HepG2 (cell line): ENCODE measurements around the gene NMNAT3. TPM values are rescaled to one million over a fixed set of nuclear protein-coding genes. Genes with fewer than 3 reads are reported as not detected.

Source experiments
- ATAC-seq: fragments of 200-7000 bp; cut with Tn5 transposase; 3 replicates; pipeline ENCODE4 v1.9.1; 2020; ENCODE audit warnings: mild to moderate bottlenecking, moderate library complexity
- BruUV-seq: library from RNA; stranded (reverse); fragments of 400-500 nt; replicated peaks from 2 replicates; lab custom pipeline; 2021; lab: Mats Ljungman, UMichigan
- CTCF ChIA-PET: fragments of 300-600 bp; formaldehyde crosslinking; extraction: SDS; loops from one replicate; lab custom pipeline; 2021; ENCODE audit warnings: low total read pairs, inconsistent platforms, low intra/inter-chr PET ratio; lab: Yijun Ruan, JAX
- POLR2A ChIA-PET: fragments of 350-600 bp; sonication (Branson Sonifier 250); formaldehyde crosslinking; loops from one replicate; lab custom pipeline; 2020; ENCODE audit warnings: antibody characterized with exemption, inconsistent platforms; lab: Yijun Ruan, JAX
- DNase-seq: peaks from one replicate; pipeline ENCODE4 v3.0.0-alpha.2; 2015; ENCODE audit warnings: low spot score
- FAIRE-seq: peaks from 3 replicates; lab custom pipeline; 2011; peaks lifted over from hg19 to GRCh38; lab: Jason Lieb, UNC
- H2AFZ ChIP-seq: one replicate; pipeline ENCODE4 v1.6.1; 2011; ENCODE audit warnings: low read length, inconsistent platforms
- H3K27ac ChIP-seq: fragments of 300-600 bp; 3 replicates; pipeline ENCODE4 v1.8.0; 2011; ENCODE audit warnings: mixed run types, mild to moderate bottlenecking, mixed read lengths, low read length, inconsistent platforms; ENCODE audit not compliant: insufficient read depth; ENCODE audit errors: extremely low read length
- H3K27me3 ChIP-seq, 2 experiments: fragments of 200-600 bp in 1 of 2; 2 replicates in 1 of 2; 3 replicates in 1 of 2; pipeline versions ENCODE4 v1.6.0 to v1.8.0; 2011; ENCODE audit warnings: low read length in 2 of 2, mild to moderate bottlenecking in 2 of 2, moderate library complexity in 2 of 2, inconsistent platforms in 1 of 2; ENCODE audit not compliant: insufficient read depth in 2 of 2, control insufficient read depth in 1 of 2
- H3K36me3 ChIP-seq, 2 experiments: fragments of 200-600 bp in 1 of 2; replicated peaks in 1 of 2; 2 replicates in 1 of 2; 3 replicates in 1 of 2; pipeline versions ENCODE4 v1.5.1 to v1.8.0; 2011; ENCODE audit warnings: low read length in 2 of 2, inconsistent platforms in 1 of 2; ENCODE audit not compliant: insufficient read depth in 2 of 2, control insufficient read depth in 1 of 2
- H3K4me1 ChIP-seq: 2 replicates; pipeline ENCODE4 v1.5.1; 2012; ENCODE audit warnings: low read length, inconsistent platforms; ENCODE audit not compliant: insufficient read depth
- H3K4me2 ChIP-seq: 2 replicates; pipeline ENCODE4 v1.6.0; 2011; ENCODE audit warnings: low read depth, low read length, inconsistent platforms
- H3K4me3 ChIP-seq, 3 experiments: fragments of 200-600 bp in 1 of 3; sonication (generic), shearing (Covaris generic) in 1 of 3; replicated peaks in 1 of 3; 2 replicates each; pipeline ENCODE4 v1.5.1; 2011 to 2016; ENCODE audit warnings: low read length in 3 of 3, inconsistent platforms in 2 of 3, low read depth in 2 of 3, mild to moderate bottlenecking in 2 of 3, control low read depth in 1 of 3, mixed read lengths in 1 of 3; ENCODE audit not compliant: insufficient read depth in 1 of 3
- H3K79me2 ChIP-seq: one replicate; pipeline ENCODE4 v1.6.1; 2011; ENCODE audit warnings: low read length, inconsistent platforms; ENCODE audit not compliant: insufficient read depth
- H3K9ac ChIP-seq: 2 replicates; pipeline ENCODE4 v1.6.0; 2011; ENCODE audit warnings: mild to moderate bottlenecking, low read depth, low read length, inconsistent platforms; ENCODE audit not compliant: insufficient read depth
- H3K9me3 ChIP-seq: 2 replicates; pipeline ENCODE4 v1.5.1; 2012; ENCODE audit warnings: mild to moderate bottlenecking, low read length
- H4K20me1 ChIP-seq: 2 replicates; pipeline ENCODE4 v1.6.0; 2011; ENCODE audit warnings: inconsistent platforms, mild to moderate bottlenecking, low read length, moderate library complexity; ENCODE audit not compliant: insufficient read depth
- ATF1 ChIP-seq: IDR thresholded peaks from 2 replicates; pipeline ENCODE4 v1.6.1; 2016; ENCODE audit warnings: mild to moderate bottlenecking, control low read depth
- CCDC6 ChIP-seq: sonication (generic); formaldehyde crosslinking; IDR thresholded peaks from 2 replicates; pipeline ENCODE4 v1.8.1; 2022; ENCODE audit warnings: mild to moderate bottlenecking, missing genetic modification reagents, moderate library complexity
- EZH2 ChIP-seq: conservative IDR thresholded peaks from 2 replicates; pipeline ENCODE4 v1.6.1; 2012; ENCODE audit warnings: mild to moderate bottlenecking, low read depth, low read length, moderate library complexity
- GPBP1L1 ChIP-seq: sonication (generic); formaldehyde crosslinking; IDR thresholded peaks from 2 replicates; pipeline ENCODE4 v1.5.0; 2020; ENCODE audit warnings: mild to moderate bottlenecking, missing genetic modification reagents
- HNF4G ChIP-seq, 2 experiments: sonication (generic) in 1 of 2; formaldehyde crosslinking in 1 of 2; IDR thresholded peaks; 2 replicates each; pipeline versions ENCODE4 v1.4.0 to v1.6.1; 2011 to 2020; ENCODE audit warnings: borderline replicate concordance in 2 of 2, low read depth in 2 of 2, mild to moderate bottlenecking in 2 of 2, low read length in 1 of 2, missing genetic modification reagents in 1 of 2, moderate library complexity in 1 of 2
- MED8 ChIP-seq: sonication (generic); formaldehyde crosslinking; IDR thresholded peaks from 2 replicates; pipeline ENCODE4 v1.8.1; 2023; ENCODE audit warnings: mild to moderate bottlenecking, missing genetic modification reagents; ENCODE audit not compliant: insufficient replicate concordance
- NFKBIZ ChIP-seq: IDR thresholded peaks from 2 replicates; pipeline ENCODE4 v1.6.1; 2018; ENCODE audit warnings: missing genetic modification reagents, missing compliant biosample characterization
- NKX3-1 ChIP-seq: sonication (generic); formaldehyde crosslinking; IDR thresholded peaks from 2 replicates; pipeline ENCODE4 v1.5.0; 2020; ENCODE audit warnings: missing genetic modification reagents
- POGZ ChIP-seq: sonication (generic); formaldehyde crosslinking; IDR thresholded peaks from 2 replicates; pipeline ENCODE4 v1.4.0; 2020; ENCODE audit warnings: mild to moderate bottlenecking, missing genetic modification reagents
- ZNF160 ChIP-seq: sonication (generic); formaldehyde crosslinking; IDR thresholded peaks from 2 replicates; pipeline ENCODE4 v1.8.0; 2022; ENCODE audit warnings: mild to moderate bottlenecking, inconsistent platforms, missing genetic modification reagents
- ZNF512 ChIP-seq: sonication (generic); formaldehyde crosslinking; IDR thresholded peaks from 2 replicates; pipeline ENCODE4 v1.4.0; 2020; ENCODE audit warnings: mild to moderate bottlenecking, missing genetic modification reagents
- WGBS: methylation state at CpG from one replicate; pipeline ENCODE4 v1.1.6; 2017; ENCODE audit warnings: low lambda C conversion rate; 5-methylcytosine and 5-hydroxymethylcytosine counted together
- in situ Hi-C: cut with HindIII; loops from 2 replicates; pipeline ENCODE4 v1.10.0; 2017; ENCODE audit warnings: low pct_unique_long_range_greater_than_20kb; ENCODE audit not compliant: extremely low pct_ligation_motif_present
- intact Hi-C: fragments of 100-400 bp; cut with micrococcal nuclease; formaldehyde crosslinking; loops from one replicate; pipeline ENCODE4 v1.10.0; 2022; ENCODE audit not compliant: unreplicated experiment
- polyA plus RNA-seq, 8 experiments: library from polyadenylated mRNA; depleted of rRNA in 3 of 8; stranded (reverse) in 7 of 8; unstranded in 1 of 8; fragments of >200 nt; fragmentation: Illumina TruSeq in 4 of 8; extraction: Trizol in 4 of 8; gene quantifications; 2 replicates each; pipeline versions ENCODE4 v1.2.1 to v1.2.3, GENCODE V29; 2011 to 2016; ENCODE audit warnings: low read depth in 4 of 8, missing spikeins in 1 of 8, mixed read lengths in 1 of 8; ENCODE audit not compliant: insufficient read depth in 1 of 8
- total RNA-seq, 5 experiments: library from RNA; depleted of rRNA; stranded (reverse); fragments of >200 nt; fragmentation: Illumina TruSeq; extraction: Trizol; gene quantifications; 2 replicates each; pipeline ENCODE4 v1.2.3, GENCODE V29; 2016; ENCODE audit warnings: low read depth in 1 of 5
- TF ChIP-seq, protein P1 (sequence below): sonication (generic); formaldehyde crosslinking; IDR thresholded peaks from 2 replicates; pipeline ENCODE4 v1.5.1; 2020; ENCODE audit warnings: mild to moderate bottlenecking, missing genetic modification reagents, moderate library complexity

Gene NMNAT3
- total and polyA plus RNA-seq, 2 of the 13 experiments (the other 11 are each of a cell fraction or from before 2014, with no cell fraction given), result 6.1 to 7.0 TPM

GRCh38 chr3:139657434-139657833, 20.3 kb downstream of the NMNAT3 start (continued):
- TF ChIP-seq NFKBIZ (CRISPR knock-in tag), result no peak
- no peak for TF ChIP-seq POGZ (CRISPR knock-in tag)
- no peak for TF ChIP-seq CCDC6 (CRISPR knock-in tag)
- no peak for TF ChIP-seq MED8

DNA sequence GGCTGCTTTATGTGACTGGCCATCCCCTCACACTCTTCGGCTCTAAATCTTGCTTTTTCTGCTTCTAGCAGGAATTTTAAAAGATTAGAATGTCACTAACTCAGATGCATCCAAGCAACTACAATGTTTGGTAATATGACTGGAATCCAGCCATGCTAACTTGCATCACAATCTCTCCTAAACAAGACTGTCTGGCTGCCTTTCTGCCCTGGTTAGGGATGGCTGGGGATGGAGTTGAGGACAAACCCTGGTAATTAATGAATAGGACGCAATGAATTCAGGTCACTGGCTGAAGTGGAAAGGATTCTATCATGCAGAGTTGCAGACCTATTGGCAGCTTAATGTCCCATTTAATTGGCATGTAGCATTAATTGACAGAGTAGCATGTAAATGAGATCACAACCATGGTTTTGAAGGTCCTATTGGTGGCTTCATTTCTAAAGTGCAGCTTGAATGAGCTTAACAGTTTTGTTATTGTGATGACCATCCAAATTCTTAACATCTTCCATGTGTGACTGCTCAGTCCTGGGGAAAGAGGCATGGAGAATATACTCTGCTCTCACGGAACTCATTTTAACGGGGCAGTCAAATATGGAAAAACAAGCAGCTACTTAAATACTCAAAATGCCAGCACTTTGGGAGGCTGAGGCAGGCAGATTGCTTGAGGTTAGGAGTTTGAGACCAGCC, 21.7 kb downstream of the NMNAT3 start:
- H4K20me1 ChIP-seq, result no peaks in the 10 kb centered on the region
- in situ Hi-C loops, result no loop called here
- no peak overlapping the region for H3K4me3 ChIP-seq
- H3K79me2 ChIP-seq, result no peaks in the 10 kb centered on the region
- H3K27me3 ChIP-seq, result no peaks in the 10 kb centered on the region
- FAIRE-seq (no peak), DNase-seq (peak; percentile 6), ATAC-seq (no peak)
- no peak overlapping the region for H2AFZ ChIP-seq
- no peaks in the 10 kb centered on the region for H3K9me3 ChIP-seq
- WGBS, result 69% methylated on average over 4 of the region's 4 CpGs
- intact Hi-C loops, result loop anchor here (5.0 kb wide), 1 partner anchor 871 kb away; no protein-coding TSS in a partner anchor
- H3K36me3 ChIP-seq, result no peaks in the 10 kb centered on the region; a peak in 1 of 5 replicates
- POLR2A ChIA-PET, result interaction anchor here (4.2 kb wide), 1 partner anchor 21 kb away, joined by 23 read pairs; the partner anchor contains the start of gene NMNAT3
- H3K4me2 ChIP-seq, result no peak overlapping the region
- no peak overlapping the region for H3K27ac ChIP-seq
- CTCF ChIA-PET, result no interaction called here
- H3K9ac ChIP-seq, result no peak overlapping the region
- BruUV-seq, result no TSS peak
- peaks cover 40% of the 10 kb centered on the region for H3K4me1 ChIP-seq
- TF ChIP-seq, protein P1, sequence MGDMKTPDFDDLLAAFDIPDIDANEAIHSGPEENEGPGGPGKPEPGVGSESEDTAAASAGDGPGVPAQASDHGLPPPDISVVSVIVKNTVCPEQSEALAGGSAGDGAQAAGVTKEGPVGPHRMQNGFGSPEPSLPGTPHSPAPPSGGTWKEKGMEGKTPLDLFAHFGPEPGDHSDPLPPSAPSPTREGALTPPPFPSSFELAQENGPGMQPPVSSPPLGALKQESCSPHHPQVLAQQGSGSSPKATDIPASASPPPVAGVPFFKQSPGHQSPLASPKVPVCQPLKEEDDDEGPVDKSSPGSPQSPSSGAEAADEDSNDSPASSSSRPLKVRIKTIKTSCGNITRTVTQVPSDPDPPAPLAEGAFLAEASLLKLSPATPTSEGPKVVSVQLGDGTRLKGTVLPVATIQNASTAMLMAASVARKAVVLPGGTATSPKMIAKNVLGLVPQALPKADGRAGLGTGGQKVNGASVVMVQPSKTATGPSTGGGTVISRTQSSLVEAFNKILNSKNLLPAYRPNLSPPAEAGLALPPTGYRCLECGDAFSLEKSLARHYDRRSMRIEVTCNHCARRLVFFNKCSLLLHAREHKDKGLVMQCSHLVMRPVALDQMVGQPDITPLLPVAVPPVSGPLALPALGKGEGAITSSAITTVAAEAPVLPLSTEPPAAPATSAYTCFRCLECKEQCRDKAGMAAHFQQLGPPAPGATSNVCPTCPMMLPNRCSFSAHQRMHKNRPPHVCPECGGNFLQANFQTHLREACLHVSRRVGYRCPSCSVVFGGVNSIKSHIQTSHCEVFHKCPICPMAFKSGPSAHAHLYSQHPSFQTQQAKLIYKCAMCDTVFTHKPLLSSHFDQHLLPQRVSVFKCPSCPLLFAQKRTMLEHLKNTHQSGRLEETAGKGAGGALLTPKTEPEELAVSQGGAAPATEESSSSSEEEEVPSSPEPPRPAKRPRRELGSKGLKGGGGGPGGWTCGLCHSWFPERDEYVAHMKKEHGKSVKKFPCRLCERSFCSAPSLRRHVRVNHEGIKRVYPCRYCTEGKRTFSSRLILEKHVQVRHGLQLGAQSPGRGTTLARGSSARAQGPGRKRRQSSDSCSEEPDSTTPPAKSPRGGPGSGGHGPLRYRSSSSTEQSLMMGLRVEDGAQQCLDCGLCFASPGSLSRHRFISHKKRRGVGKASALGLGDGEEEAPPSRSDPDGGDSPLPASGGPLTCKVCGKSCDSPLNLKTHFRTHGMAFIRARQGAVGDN, result no peak
- TF ChIP-seq HNF4G (IDR thresholded peaks at IDR 0.05; ENCODE audit: borderline replicate concordance, low read depth, low read length) (no peak), HNF4G (CRISPR knock-in tag; IDR thresholded peaks at IDR 0.05; ENCODE audit: borderline replicate concordance, low read depth) (no peak), ZNF160 (CRISPR knock-in tag) (no peak), ATF1 (CRISPR knock-in tag) (no peak), ZNF512 (no peak), NKX3-1 (no peak), GPBP1L1 (CRISPR knock-in tag) (no peak), EZH2 (no peak)
